ENCODE results near the gene KIF20B. TPM values are rescaled to one million over a fixed set of nuclear protein-coding genes. Genes with fewer than 3 reads are reported as not detected.

KIF20B gene
- total RNA-seq, 1 experiment from 2014 or later, result 78.9 TPM

DNA sequence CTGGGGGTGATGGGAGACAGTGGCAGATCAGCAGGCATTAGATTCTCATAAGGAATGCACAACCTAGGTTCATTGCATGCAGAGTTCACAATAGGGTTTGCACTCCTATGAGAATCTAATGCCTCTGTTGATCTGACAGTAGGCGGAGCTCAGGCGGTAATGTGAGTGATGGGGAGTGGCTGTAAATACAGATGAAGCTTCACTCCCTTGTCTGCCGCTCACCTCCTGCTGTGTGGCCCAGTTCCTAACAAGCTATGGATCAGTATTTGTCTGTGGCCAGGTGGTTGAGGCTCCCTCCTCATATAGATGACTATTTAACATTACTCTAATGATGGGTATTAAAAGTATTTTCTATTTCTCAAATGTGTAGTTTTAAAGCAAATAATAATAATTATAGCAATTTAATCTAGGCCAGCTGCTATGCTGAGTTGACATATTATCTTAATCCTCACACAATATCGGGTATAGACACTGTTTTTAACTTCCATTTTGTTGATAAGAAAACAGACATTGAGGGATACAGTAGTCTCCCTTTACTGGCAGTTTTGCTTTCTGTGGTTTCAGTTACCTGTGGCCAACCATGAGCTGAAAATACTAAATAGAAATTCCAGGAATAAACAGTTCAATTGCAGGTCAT is 39.9 kb downstream of the KIF20B start:
- CTCF ChIA-PET, result no interaction called here
- H3K36me3 ChIP-seq (ENCODE audit: insufficient read depth, low read length, poor library complexity, severe bottlenecking), result peaks cover 46% of the 10 kb centered on the region

DNA sequence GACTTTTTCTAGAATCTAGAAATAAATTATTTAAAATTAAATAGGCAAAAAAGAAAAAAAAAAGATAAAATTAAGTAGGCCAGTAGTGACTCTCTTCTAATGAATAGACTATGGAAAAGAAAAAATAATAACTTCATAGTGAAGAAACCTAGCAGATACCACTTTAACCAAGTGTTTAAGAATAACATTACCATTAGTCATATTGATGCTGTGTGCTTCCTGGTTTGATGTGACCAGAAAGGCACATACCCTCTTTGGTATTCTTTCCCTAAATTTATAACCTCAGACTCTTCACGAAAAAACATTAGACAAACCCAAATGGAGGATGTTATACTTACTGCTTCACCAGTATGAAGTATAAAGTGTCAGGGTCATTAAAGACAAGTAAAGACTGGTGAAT is 42.6 kb downstream of the KIF20B start:
- BruUV-seq (replicated peaks), result no TSS peak
- DNase-seq (ENCODE audit: low spot score), result no peak
- TF ChIP-seq EZH2 (IDR thresholded peaks at IDR 0.05; ENCODE audit: borderline replicate concordance, low read depth, low read length, poor library complexity, severe bottlenecking), result no peak
- TF ChIP-seq, protein P1, sequence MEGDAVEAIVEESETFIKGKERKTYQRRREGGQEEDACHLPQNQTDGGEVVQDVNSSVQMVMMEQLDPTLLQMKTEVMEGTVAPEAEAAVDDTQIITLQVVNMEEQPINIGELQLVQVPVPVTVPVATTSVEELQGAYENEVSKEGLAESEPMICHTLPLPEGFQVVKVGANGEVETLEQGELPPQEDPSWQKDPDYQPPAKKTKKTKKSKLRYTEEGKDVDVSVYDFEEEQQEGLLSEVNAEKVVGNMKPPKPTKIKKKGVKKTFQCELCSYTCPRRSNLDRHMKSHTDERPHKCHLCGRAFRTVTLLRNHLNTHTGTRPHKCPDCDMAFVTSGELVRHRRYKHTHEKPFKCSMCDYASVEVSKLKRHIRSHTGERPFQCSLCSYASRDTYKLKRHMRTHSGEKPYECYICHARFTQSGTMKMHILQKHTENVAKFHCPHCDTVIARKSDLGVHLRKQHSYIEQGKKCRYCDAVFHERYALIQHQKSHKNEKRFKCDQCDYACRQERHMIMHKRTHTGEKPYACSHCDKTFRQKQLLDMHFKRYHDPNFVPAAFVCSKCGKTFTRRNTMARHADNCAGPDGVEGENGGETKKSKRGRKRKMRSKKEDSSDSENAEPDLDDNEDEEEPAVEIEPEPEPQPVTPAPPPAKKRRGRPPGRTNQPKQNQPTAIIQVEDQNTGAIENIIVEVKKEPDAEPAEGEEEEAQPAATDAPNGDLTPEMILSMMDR (conservative IDR thresholded peaks at IDR 0.05; ENCODE audit: low read depth, low read length), result no peak
- H3K4me1 ChIP-seq (ENCODE audit: insufficient read depth, low read length, poor library complexity, severe bottlenecking), result no peaks in the 10 kb centered on the region
- no peak overlapping the region for H3K4me3 ChIP-seq (ENCODE audit: low read depth, low read length, poor library complexity, severe bottlenecking)
- ChIA-PET POLR2A (ENCODE audit: low non-redundant PET) (no interaction called here), CTCF (no interaction called here)
- peaks cover 32% of the 10 kb centered on the region for H3K36me3 ChIP-seq (ENCODE audit: insufficient read depth, low read length, poor library complexity, severe bottlenecking)
- H3K27ac ChIP-seq (ENCODE audit: low read depth, low read length, poor library complexity, severe bottlenecking), result no peak overlapping the region
- H3K9me3 ChIP-seq (ENCODE audit: low read depth, low read length, poor library complexity, severe bottlenecking), result no peaks in the 10 kb centered on the region
- no peaks in the 10 kb centered on the region for H3K27me3 ChIP-seq (replicated peaks; ENCODE audit: insufficient read depth, low read depth, low read length, poor library complexity)
- intact Hi-C loops (cut with micrococcal nuclease; ENCODE audit: unreplicated experiment), result no loop called here

More for the DNA sequence above, 39.9 kb downstream of the KIF20B start:
- H3K9me3 ChIP-seq (ENCODE audit: low read depth, low read length, poor library complexity, severe bottlenecking), result no peaks in the 10 kb centered on the region
- no peak overlapping the region for H3K4me3 ChIP-seq (ENCODE audit: low read depth, low read length, poor library complexity, severe bottlenecking)
- H3K27ac ChIP-seq (ENCODE audit: low read depth, low read length, poor library complexity, severe bottlenecking), result no peak overlapping the region
- no peaks in the 10 kb centered on the region for H3K27me3 ChIP-seq (replicated peaks; ENCODE audit: insufficient read depth, low read depth, low read length, poor library complexity)
- H3K4me1 ChIP-seq (ENCODE audit: insufficient read depth, low read length, poor library complexity, severe bottlenecking), result no peaks in the 10 kb centered on the region
- no peak for TF ChIP-seq EZH2 (IDR thresholded peaks at IDR 0.05; ENCODE audit: borderline replicate concordance, low read depth, low read length, poor library complexity, severe bottlenecking)
- TF ChIP-seq, protein P1 (conservative IDR thresholded peaks at IDR 0.05; ENCODE audit: low read depth, low read length), result no peak
- no TSS peak for BruUV-seq (replicated peaks)
- intact Hi-C loops (cut with micrococcal nuclease; ENCODE audit: unreplicated experiment), result no loop called here
- POLR2A ChIA-PET (ENCODE audit: low non-redundant PET), result no interaction called here
- peak; percentile 3 for DNase-seq (ENCODE audit: low spot score)

DNA sequence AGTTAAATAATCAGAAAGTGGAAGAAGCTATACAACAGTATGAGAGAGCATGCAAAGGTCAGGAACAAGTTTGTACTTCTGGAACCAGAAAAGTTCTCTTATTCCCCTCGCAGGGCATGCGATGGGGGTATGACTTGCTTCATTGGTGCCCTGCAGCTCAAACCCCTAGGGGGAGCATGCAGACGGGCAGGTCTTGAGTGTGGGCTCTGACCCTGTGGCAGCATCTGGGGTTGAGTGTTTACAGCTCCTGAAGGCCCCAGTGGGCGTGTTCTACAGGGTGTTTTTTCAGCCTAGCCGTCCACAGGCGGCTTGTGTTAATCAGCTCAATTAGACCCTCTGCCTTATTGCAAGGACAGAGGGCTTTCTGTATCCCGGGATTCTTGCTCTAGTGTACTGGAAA is 44.5 kb downstream of the KIF20B start:
- TF ChIP-seq, protein P1 (conservative IDR thresholded peaks at IDR 0.05; ENCODE audit: low read depth, low read length), result no peak
- TF ChIP-seq EZH2 (IDR thresholded peaks at IDR 0.05; ENCODE audit: borderline replicate concordance, low read depth, low read length, poor library complexity, severe bottlenecking), result no peak
- CTCF ChIA-PET, result no interaction called here

More for the DNA sequence above, 44.5 kb downstream of the KIF20B start:
- DNase-seq (ENCODE audit: low spot score), result no peak
- no peaks in the 10 kb centered on the region for H3K27me3 ChIP-seq (replicated peaks; ENCODE audit: insufficient read depth, low read depth, low read length, poor library complexity)
- H3K4me3 ChIP-seq (ENCODE audit: low read depth, low read length, poor library complexity, severe bottlenecking), result no peak overlapping the region
- H3K36me3 ChIP-seq (ENCODE audit: insufficient read depth, low read length, poor library complexity, severe bottlenecking), result peaks cover 25% of the 10 kb centered on the region
- H3K4me1 ChIP-seq (ENCODE audit: insufficient read depth, low read length, poor library complexity, severe bottlenecking), result no peaks in the 10 kb centered on the region
- POLR2A ChIA-PET (ENCODE audit: low non-redundant PET), result no interaction called here
- BruUV-seq (replicated peaks), result no TSS peak
- no peak overlapping the region for H3K27ac ChIP-seq (ENCODE audit: low read depth, low read length, poor library complexity, severe bottlenecking)
- no peaks in the 10 kb centered on the region for H3K9me3 ChIP-seq (ENCODE audit: low read depth, low read length, poor library complexity, severe bottlenecking)
- intact Hi-C loops (cut with micrococcal nuclease; ENCODE audit: unreplicated experiment), result no loop called here

Data from A673 (cell line).